ENCODE results near the gene FOXO1. TPM values are rescaled to one million over a fixed set of nuclear protein-coding genes. Genes with fewer than 3 reads are reported as not detected.

FOXO1 gene
- total RNA-seq, 1 donor from 2014 or later: 19.9 TPM

DNA sequence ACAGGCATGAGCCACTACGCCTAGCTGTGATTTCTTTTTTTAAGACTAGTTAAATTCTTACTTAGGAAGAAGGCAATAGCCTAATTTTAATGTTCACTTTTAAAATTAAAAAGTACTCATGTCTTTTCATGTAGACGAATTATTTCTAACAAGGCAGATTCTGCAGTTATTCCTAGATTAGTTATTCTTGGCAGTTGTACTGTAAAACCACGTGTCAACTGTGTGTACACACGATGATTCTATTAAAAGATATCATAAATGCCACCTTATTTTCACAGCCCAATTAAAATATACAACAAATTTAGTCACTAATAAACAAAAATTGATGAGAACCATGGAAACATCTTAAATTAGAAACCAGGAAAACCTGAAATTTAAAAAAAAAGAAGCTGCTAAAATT is 10.6 kb upstream of the FOXO1 start:
- Histone ChIP-seq H3K4me3 (no peak overlapping the region), H3K36me3 (no peaks in the 10 kb centered on the region), H3K27me3 (ENCODE audit: low read depth) (no peaks in the 10 kb centered on the region), H3K9me3 (no peaks in the 10 kb centered on the region), H3K27ac (no peak overlapping the region), H3K4me1 (no peaks in the 10 kb centered on the region)
- DNase-seq (no peak), ATAC-seq (no peak)
- intact Hi-C loops (cut with DNase I): no loop called here
- TF ChIP-seq, protein P1, sequence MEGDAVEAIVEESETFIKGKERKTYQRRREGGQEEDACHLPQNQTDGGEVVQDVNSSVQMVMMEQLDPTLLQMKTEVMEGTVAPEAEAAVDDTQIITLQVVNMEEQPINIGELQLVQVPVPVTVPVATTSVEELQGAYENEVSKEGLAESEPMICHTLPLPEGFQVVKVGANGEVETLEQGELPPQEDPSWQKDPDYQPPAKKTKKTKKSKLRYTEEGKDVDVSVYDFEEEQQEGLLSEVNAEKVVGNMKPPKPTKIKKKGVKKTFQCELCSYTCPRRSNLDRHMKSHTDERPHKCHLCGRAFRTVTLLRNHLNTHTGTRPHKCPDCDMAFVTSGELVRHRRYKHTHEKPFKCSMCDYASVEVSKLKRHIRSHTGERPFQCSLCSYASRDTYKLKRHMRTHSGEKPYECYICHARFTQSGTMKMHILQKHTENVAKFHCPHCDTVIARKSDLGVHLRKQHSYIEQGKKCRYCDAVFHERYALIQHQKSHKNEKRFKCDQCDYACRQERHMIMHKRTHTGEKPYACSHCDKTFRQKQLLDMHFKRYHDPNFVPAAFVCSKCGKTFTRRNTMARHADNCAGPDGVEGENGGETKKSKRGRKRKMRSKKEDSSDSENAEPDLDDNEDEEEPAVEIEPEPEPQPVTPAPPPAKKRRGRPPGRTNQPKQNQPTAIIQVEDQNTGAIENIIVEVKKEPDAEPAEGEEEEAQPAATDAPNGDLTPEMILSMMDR (IDR thresholded peaks at IDR 0.05): no peak

DNA sequence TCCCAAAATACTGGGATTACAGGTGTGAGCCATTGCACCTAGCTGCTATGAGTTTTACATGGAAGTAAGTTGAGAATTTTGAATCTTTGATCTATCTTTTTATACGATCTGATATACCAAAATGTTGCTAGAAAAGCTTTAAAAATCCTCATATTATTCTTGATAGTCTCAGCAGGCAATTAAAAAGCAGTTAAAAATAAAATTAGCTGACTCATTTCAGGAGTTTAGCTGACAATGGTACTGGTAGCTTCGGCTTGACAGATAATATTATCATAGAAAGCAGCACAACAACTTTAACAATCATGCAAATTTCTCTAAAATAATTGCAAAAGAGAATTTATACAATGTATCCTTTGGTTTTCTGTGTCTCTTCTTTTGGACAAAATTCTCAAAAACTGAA is 9.6 kb upstream of the FOXO1 start:
- Histone ChIP-seq H3K36me3 (no peaks in the 10 kb centered on the region), H3K27ac (no peak overlapping the region), H3K4me1 (no peaks in the 10 kb centered on the region), H3K4me3 (no peak overlapping the region), H3K27me3 (ENCODE audit: low read depth) (no peaks in the 10 kb centered on the region), H3K9me3 (no peaks in the 10 kb centered on the region)
- DNase-seq: no peak
- TF ChIP-seq, protein P1 (IDR thresholded peaks at IDR 0.05): no peak
- intact Hi-C loops (cut with DNase I): no loop called here
- no peak for ATAC-seq

DNA sequence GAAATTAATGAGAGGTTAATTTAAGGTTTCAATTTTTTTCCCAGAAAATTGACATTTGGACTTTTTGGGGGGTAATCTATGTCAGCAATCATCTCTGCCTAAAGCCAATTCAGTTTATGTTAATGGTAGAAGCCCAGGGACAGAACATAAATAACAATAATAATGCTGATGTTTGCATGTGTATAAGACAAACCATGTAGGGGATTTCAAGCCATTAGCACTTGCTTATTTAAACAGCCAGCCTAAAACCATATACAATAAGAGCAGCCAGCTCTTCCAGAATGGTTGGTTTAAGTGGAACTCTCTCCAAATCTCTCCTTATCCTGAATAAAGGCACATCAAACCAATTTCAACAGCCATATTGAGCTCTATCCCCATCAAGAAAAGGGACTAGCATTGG is 7.0 kb upstream of the FOXO1 start:
- no peak overlapping the region for H3K4me3 ChIP-seq
- H3K27ac ChIP-seq: no peak overlapping the region
- no peaks in the 10 kb centered on the region for H3K9me3 ChIP-seq
- H3K27me3 ChIP-seq (ENCODE audit: low read depth): no peaks in the 10 kb centered on the region
- no peak for DNase-seq
- H3K36me3 ChIP-seq: no peaks in the 10 kb centered on the region
- TF ChIP-seq, protein P1 (IDR thresholded peaks at IDR 0.05): no peak
- peaks cover 3% of the 10 kb centered on the region for H3K4me1 ChIP-seq
- no peak for ATAC-seq
- intact Hi-C loops (cut with DNase I): no loop called here

DNA sequence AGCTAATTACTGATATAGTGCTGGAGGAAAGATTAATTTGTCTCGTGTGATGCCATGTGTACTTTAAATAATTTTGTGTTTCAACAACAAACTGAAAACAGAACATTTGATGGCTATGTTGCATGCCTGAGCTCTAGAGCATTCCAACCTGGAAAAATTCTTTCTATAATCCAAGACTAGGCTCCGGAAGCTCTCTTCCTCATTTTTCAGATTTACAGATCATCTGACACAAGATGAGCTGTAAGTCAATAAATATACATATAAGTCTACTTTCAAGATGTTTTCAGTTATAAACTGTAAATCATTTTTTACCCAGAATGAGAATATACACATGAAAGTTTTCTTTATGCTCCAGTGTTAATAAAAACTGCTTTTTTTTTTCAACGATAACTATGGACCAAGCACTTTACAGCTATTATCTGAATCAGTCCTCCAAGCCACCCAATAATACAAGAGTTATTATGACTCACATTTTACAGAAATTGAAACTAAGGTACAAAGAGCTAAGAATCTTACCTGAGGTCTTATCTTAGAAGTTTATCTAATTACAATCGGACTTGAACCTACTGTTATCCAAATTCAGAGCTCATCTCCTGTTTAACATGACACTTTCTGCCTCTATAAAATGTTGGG is 6.4 kb upstream of the FOXO1 start:
- ATAC-seq (no peak), DNase-seq (no peak)
- H3K9me3 ChIP-seq: no peaks in the 10 kb centered on the region
- peaks cover 8% of the 10 kb centered on the region for H3K4me1 ChIP-seq
- H3K4me3 ChIP-seq: no peak overlapping the region
- H3K36me3 ChIP-seq: no peaks in the 10 kb centered on the region
- H3K27ac ChIP-seq: no peak overlapping the region
- intact Hi-C loops (cut with DNase I): no loop called here
- no peaks in the 10 kb centered on the region for H3K27me3 ChIP-seq (ENCODE audit: low read depth)
- TF ChIP-seq, protein P1 (IDR thresholded peaks at IDR 0.05): no peak

DNA sequence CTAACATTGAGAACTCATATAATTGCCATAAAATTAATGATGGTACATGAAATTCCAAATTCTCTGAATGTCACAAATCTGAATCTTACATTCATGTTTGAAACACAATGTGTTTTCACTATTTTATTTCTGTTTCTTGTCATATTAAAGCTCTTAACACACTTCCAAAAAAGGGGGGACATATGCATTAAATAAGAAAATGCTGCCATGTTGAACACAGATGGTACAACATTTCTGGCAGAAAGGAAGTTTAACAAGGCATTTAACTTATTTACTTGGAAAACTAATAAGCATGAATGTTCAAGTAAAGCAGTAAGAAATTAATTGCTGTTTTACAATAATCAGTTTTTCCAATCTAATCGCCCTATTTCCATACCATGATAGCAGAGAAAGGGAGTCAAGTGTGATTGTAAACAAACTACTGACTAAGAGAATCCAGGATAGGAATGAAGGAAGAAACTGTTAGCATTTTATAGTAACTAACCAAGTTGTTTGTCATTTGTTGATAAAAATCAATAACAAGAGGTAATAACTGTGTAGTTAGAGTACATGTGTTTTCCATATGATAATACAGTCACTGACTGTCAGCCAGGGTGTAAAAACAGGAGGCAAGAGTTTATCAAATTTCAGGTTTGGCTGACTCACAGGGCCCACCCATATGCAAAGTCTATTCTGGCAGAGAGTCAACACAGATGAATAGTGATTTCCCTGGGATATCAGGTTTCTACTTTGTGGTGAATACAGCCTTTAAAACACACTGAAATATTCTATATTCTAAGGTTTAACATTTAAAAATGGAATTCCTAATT is 5.7 kb upstream of the FOXO1 start:
- no peak overlapping the region for H3K27ac ChIP-seq
- DNase-seq (no peak), ATAC-seq (no peak)
- no peak overlapping the region for H3K4me3 ChIP-seq
- peaks cover 14% of the 10 kb centered on the region for H3K4me1 ChIP-seq
- intact Hi-C loops (cut with DNase I): no loop called here
- TF ChIP-seq, protein P1 (IDR thresholded peaks at IDR 0.05): no peak
- H3K36me3 ChIP-seq: no peaks in the 10 kb centered on the region
- no peaks in the 10 kb centered on the region for H3K27me3 ChIP-seq (ENCODE audit: low read depth)
- no peaks in the 10 kb centered on the region for H3K9me3 ChIP-seq
